WTC11 (cell line): ENCODE results near the gene KLLN. TPM values are rescaled to one million over a fixed set of nuclear protein-coding genes. Genes with fewer than 3 reads are reported as not detected.

Experiments
- ATAC-seq: fragments of 200-7000 bp; cut with Tn5 transposase; 2 replicates; pipeline ENCODE4 v1.10.0; 2021; ENCODE audit warnings: mild to moderate bottlenecking, moderate library complexity
- CTCF ChIA-PET: fragments of 300-600 bp; sonication (Branson Sonifier 250); formaldehyde crosslinking; loops from one replicate; lab custom pipeline; 2021; ENCODE audit warnings: antibody characterized with exemption; lab: Charles Lee
- POLR2A ChIA-PET: fragments of 350-600 bp; sonication (Branson Sonifier 250); formaldehyde crosslinking; loops from one replicate; lab custom pipeline; 2021; ENCODE audit warnings: antibody characterized with exemption; lab: Charles Lee
- DNase-seq: peaks from one replicate; pipeline ENCODE4 v3.0.0; 2021; ENCODE audit warnings: low spot score
- H3K27ac Mint-ChIP-seq: 2 replicates; pipeline ENCODE4 v1.8.0; 2021; ENCODE audit warnings: mixed read lengths
- H3K27me3 Mint-ChIP-seq: 2 replicates; pipeline ENCODE4 v1.8.0; 2021; ENCODE audit warnings: low read depth, mild to moderate bottlenecking, moderate library complexity, mixed read lengths
- H3K36me3 Mint-ChIP-seq: 2 replicates; pipeline ENCODE4 v1.8.0; 2021; ENCODE audit warnings: mixed read lengths
- H3K4me1 Mint-ChIP-seq: 2 replicates; pipeline ENCODE4 v1.8.0; 2022; ENCODE audit warnings: mixed read lengths
- H3K4me3 Mint-ChIP-seq: 2 replicates; pipeline ENCODE4 v1.8.0; 2021; ENCODE audit warnings: mild to moderate bottlenecking, moderate library complexity, mixed read lengths
- H3K9me3 Mint-ChIP-seq: 2 replicates; pipeline ENCODE4 v1.8.0; 2021; ENCODE audit warnings: mixed read lengths
- FOXJ3 ChIP-seq: sonication (generic); formaldehyde crosslinking; IDR thresholded peaks from 2 replicates; pipeline ENCODE4 v1.9.0; 2021; ENCODE audit warnings: missing genetic modification reagents, mild to moderate bottlenecking, borderline replicate concordance
- HMGA2 ChIP-seq: fragments of 250-450 bp; sonication (Bioruptor Pico); IDR thresholded peaks from 2 replicates; pipeline ENCODE4 v1.4.0; 2021; ENCODE audit warnings: mild to moderate bottlenecking, moderate library complexity
- MXD4 ChIP-seq: fragments of 250-450 bp; sonication (Bioruptor Pico); IDR thresholded peaks from 2 replicates; pipeline ENCODE4 v1.8.0; 2021; ENCODE audit warnings: mild to moderate bottlenecking, moderate library complexity, borderline replicate concordance
- NR1H2 ChIP-seq: sonication (generic); formaldehyde crosslinking; IDR thresholded peaks from 2 replicates; pipeline ENCODE4 v1.9.0; 2021; ENCODE audit warnings: mild to moderate bottlenecking, moderate library complexity, missing genetic modification reagents
- NR2C2 ChIP-seq: sonication (generic); formaldehyde crosslinking; IDR thresholded peaks from 2 replicates; pipeline ENCODE4 v1.8.0; 2022; ENCODE audit warnings: mild to moderate bottlenecking, missing genetic modification reagents
- NR3C1 ChIP-seq: sonication (generic); formaldehyde crosslinking; conservative IDR thresholded peaks from 2 replicates; pipeline ENCODE4 v1.8.1; 2023; ENCODE audit warnings: low read depth, mild to moderate bottlenecking, missing genetic modification reagents
- RELA ChIP-seq: sonication (generic); formaldehyde crosslinking; IDR thresholded peaks from 2 replicates; pipeline ENCODE4 v1.8.1; 2022; ENCODE audit warnings: missing genetic modification reagents, mild to moderate bottlenecking, borderline replicate concordance
- RORB ChIP-seq: fragments of 250-450 bp; sonication (Bioruptor Pico); IDR thresholded peaks from 2 replicates; pipeline ENCODE4 v1.9.0; 2021; ENCODE audit warnings: mild to moderate bottlenecking
- TEAD4 ChIP-seq: sonication (generic); formaldehyde crosslinking; IDR thresholded peaks from 2 replicates; pipeline ENCODE4 v1.8.0; 2022; ENCODE audit warnings: mild to moderate bottlenecking, missing genetic modification reagents
- ZNF232 ChIP-seq: sonication (generic); formaldehyde crosslinking; IDR thresholded peaks from 2 replicates; pipeline ENCODE4 v1.8.0; 2022; ENCODE audit warnings: mild to moderate bottlenecking, missing genetic modification reagents
- total RNA-seq: library from RNA; stranded (reverse); gene quantifications from 3 replicates; pipeline ENCODE4 v1.2.3, GENCODE V29; 2021
- TF ChIP-seq, protein P1 (sequence below): sonication (generic); formaldehyde crosslinking; IDR thresholded peaks from 2 replicates; pipeline ENCODE4 v1.8.1; 2022; ENCODE audit warnings: low read depth, missing genetic modification reagents, borderline replicate concordance
- TF ChIP-seq, protein P2 (sequence below): sonication (generic); formaldehyde crosslinking; IDR thresholded peaks from 2 replicates; pipeline ENCODE4 v1.8.0; 2022; ENCODE audit warnings: mild to moderate bottlenecking, missing genetic modification reagents
- TF ChIP-seq, protein P3 (sequence below): sonication (generic); formaldehyde crosslinking; IDR thresholded peaks from 2 replicates; pipeline ENCODE4 v1.8.1; 2023; ENCODE audit warnings: mild to moderate bottlenecking, missing genetic modification reagents, borderline replicate concordance
- TF ChIP-seq, protein P4 (sequence below): sonication (generic); formaldehyde crosslinking; IDR thresholded peaks from 2 replicates; pipeline ENCODE4 v1.8.0; 2022; ENCODE audit warnings: mild to moderate bottlenecking, missing genetic modification reagents
- TF ChIP-seq, protein P5 (sequence below): sonication (generic); formaldehyde crosslinking; IDR thresholded peaks from 2 replicates; pipeline ENCODE4 v1.8.1; 2022; ENCODE audit warnings: mild to moderate bottlenecking, moderate library complexity, missing genetic modification reagents
- TF ChIP-seq, protein P6 (sequence below): sonication (generic); formaldehyde crosslinking; IDR thresholded peaks from 2 replicates; pipeline ENCODE4 v1.8.1; 2023; ENCODE audit warnings: mild to moderate bottlenecking, missing genetic modification reagents
- TF ChIP-seq, protein P7 (sequence below): sonication (generic); formaldehyde crosslinking; IDR thresholded peaks from 2 replicates; pipeline ENCODE4 v1.8.0; 2023; ENCODE audit warnings: mild to moderate bottlenecking, missing genetic modification reagents
- TF ChIP-seq, protein P8 (sequence below): sonication (generic); formaldehyde crosslinking; IDR thresholded peaks from 2 replicates; pipeline ENCODE4 v1.8.1; 2022; ENCODE audit warnings: mild to moderate bottlenecking, missing genetic modification reagents, moderate library complexity, borderline replicate concordance

Gene KLLN
- total RNA-seq, 1 experiment from 2014 or later, result 0.52 TPM

DNA sequence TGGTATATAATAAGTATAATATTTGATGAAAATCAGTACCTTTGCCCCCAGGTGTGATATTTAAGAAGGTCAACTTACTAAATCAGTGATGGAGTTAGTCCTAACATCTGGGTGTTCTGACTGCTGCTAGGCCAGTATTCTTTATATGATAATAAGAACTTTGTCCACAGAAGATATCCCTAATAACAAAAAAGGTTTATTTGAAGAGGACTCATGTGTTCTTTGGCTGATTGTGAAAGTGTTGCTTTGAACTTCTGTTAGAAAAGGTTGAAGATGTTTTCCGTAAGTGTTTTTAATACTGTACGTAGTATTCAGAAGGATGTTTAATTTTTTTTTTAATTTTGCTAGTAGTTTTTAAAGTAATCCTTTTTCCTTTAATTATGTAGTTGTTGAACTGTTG lies 10.3 kb upstream of the KLLN start:
- Mint-ChIP-seq H3K4me1 (peaks cover 34% of the 10 kb centered on the region), H3K9me3 (no peaks in the 10 kb centered on the region), H3K36me3 (peaks cover 4% of the 10 kb centered on the region; the same call in 1 of the 2 replicates), H3K4me3 (no peak overlapping the region), H3K27me3 (no peaks in the 10 kb centered on the region), H3K27ac (no peak overlapping the region)
- TF ChIP-seq, protein P1, sequence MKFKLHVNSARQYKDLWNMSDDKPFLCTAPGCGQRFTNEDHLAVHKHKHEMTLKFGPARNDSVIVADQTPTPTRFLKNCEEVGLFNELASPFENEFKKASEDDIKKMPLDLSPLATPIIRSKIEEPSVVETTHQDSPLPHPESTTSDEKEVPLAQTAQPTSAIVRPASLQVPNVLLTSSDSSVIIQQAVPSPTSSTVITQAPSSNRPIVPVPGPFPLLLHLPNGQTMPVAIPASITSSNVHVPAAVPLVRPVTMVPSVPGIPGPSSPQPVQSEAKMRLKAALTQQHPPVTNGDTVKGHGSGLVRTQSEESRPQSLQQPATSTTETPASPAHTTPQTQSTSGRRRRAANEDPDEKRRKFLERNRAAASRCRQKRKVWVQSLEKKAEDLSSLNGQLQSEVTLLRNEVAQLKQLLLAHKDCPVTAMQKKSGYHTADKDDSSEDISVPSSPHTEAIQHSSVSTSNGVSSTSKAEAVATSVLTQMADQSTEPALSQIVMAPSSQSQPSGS (CRISPR knock-in tag), result no peak
- TF ChIP-seq NR1H2 (CRISPR knock-in tag), result no peak
- CTCF ChIA-PET, result interaction anchor here (1.2 kb wide), 1 partner anchor 241 kb away, joined by 3 read pairs; no protein-coding TSS in a partner anchor
- POLR2A ChIA-PET, result no interaction called here
- ATAC-seq (no peak), DNase-seq (no peak)

DNA sequence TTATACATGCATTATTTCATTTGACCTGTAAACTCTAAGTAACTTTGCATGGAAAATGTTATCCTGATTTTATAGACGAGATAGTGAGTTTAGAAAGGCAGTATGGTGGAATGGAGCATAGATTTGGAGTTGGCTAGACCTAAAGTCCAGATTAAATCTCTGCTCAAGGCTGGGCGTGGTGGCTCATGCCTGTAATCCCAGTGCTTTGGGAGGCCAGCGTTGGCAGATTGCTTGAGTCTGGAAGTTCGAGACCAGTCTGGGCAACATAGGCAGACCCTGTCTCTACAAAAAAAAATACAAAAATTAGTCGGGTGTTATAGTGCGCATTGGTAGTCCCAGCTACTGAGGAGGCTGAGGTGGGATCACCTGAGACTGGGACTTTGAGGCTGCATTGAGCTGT lies 9.5 kb upstream of the KLLN start:
- ChIA-PET POLR2A (interaction anchor here (1.6 kb wide), 1 partner anchor 10 kb away, joined by 8 read pairs; the partner anchor contains the start of genes KLLN and PTEN), CTCF (no interaction called here)
- H3K4me3 Mint-ChIP-seq, result no peak overlapping the region; the same call in 1 of the 2 replicates
- H3K36me3 Mint-ChIP-seq, result peaks cover 4% of the 10 kb centered on the region; the same call in 1 of the 2 replicates
- H3K4me1 Mint-ChIP-seq, result peaks cover 32% of the 10 kb centered on the region
- DNase-seq (no peak), ATAC-seq (no peak)
- H3K9me3 Mint-ChIP-seq, result no peaks in the 10 kb centered on the region
- no peak overlapping the region for H3K27ac Mint-ChIP-seq
- TF ChIP-seq, protein P2, sequence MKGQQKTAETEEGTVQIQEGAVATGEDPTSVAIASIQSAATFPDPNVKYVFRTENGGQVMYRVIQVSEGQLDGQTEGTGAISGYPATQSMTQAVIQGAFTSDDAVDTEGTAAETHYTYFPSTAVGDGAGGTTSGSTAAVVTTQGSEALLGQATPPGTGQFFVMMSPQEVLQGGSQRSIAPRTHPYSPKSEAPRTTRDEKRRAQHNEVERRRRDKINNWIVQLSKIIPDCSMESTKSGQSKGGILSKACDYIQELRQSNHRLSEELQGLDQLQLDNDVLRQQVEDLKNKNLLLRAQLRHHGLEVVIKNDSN (CRISPR knock-in tag), result no peak
- TF ChIP-seq, protein P3, sequence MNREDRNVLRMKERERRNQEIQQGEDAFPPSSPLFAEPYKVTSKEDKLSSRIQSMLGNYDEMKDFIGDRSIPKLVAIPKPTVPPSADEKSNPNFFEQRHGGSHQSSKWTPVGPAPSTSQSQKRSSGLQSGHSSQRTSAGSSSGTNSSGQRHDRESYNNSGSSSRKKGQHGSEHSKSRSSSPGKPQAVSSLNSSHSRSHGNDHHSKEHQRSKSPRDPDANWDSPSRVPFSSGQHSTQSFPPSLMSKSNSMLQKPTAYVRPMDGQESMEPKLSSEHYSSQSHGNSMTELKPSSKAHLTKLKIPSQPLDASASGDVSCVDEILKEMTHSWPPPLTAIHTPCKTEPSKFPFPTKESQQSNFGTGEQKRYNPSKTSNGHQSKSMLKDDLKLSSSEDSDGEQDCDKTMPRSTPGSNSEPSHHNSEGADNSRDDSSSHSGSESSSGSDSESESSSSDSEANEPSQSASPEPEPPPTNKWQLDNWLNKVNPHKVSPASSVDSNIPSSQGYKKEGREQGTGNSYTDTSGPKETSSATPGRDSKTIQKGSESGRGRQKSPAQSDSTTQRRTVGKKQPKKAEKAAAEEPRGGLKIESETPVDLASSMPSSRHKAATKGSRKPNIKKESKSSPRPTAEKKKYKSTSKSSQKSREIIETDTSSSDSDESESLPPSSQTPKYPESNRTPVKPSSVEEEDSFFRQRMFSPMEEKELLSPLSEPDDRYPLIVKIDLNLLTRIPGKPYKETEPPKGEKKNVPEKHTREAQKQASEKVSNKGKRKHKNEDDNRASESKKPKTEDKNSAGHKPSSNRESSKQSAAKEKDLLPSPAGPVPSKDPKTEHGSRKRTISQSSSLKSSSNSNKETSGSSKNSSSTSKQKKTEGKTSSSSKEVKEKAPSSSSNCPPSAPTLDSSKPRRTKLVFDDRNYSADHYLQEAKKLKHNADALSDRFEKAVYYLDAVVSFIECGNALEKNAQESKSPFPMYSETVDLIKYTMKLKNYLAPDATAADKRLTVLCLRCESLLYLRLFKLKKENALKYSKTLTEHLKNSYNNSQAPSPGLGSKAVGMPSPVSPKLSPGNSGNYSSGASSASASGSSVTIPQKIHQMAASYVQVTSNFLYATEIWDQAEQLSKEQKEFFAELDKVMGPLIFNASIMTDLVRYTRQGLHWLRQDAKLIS (CRISPR knock-in tag), result no peak
- TF ChIP-seq MXD4 (CRISPR knock-in tag), result no peak
- no peak for TF ChIP-seq TEAD4
- no peak for TF ChIP-seq NR3C1 (CRISPR knock-in tag)
- no peak for TF ChIP-seq RELA (CRISPR knock-in tag)
- TF ChIP-seq, protein P4, sequence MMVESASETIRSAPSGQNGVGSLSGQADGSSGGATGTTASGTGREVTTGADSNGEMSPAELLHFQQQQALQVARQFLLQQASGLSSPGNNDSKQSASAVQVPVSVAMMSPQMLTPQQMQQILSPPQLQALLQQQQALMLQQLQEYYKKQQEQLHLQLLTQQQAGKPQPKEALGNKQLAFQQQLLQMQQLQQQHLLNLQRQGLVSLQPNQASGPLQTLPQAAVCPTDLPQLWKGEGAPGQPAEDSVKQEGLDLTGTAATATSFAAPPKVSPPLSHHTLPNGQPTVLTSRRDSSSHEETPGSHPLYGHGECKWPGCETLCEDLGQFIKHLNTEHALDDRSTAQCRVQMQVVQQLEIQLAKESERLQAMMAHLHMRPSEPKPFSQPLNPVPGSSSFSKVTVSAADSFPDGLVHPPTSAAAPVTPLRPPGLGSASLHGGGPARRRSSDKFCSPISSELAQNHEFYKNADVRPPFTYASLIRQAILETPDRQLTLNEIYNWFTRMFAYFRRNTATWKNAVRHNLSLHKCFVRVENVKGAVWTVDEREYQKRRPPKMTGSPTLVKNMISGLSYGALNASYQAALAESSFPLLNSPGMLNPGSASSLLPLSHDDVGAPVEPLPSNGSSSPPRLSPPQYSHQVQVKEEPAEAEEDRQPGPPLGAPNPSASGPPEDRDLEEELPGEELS (CRISPR knock-in tag), result no peak
- TF ChIP-seq RORB, result no peak
- TF ChIP-seq, protein P5, sequence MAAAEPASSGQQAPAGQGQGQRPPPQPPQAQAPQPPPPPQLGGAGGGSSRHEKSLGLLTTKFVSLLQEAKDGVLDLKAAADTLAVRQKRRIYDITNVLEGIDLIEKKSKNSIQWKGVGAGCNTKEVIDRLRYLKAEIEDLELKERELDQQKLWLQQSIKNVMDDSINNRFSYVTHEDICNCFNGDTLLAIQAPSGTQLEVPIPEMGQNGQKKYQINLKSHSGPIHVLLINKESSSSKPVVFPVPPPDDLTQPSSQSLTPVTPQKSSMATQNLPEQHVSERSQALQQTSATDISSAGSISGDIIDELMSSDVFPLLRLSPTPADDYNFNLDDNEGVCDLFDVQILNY (CRISPR knock-in tag), result no peak
- TF ChIP-seq HMGA2 (CRISPR knock-in tag), result no peak
- TF ChIP-seq, protein P6, sequence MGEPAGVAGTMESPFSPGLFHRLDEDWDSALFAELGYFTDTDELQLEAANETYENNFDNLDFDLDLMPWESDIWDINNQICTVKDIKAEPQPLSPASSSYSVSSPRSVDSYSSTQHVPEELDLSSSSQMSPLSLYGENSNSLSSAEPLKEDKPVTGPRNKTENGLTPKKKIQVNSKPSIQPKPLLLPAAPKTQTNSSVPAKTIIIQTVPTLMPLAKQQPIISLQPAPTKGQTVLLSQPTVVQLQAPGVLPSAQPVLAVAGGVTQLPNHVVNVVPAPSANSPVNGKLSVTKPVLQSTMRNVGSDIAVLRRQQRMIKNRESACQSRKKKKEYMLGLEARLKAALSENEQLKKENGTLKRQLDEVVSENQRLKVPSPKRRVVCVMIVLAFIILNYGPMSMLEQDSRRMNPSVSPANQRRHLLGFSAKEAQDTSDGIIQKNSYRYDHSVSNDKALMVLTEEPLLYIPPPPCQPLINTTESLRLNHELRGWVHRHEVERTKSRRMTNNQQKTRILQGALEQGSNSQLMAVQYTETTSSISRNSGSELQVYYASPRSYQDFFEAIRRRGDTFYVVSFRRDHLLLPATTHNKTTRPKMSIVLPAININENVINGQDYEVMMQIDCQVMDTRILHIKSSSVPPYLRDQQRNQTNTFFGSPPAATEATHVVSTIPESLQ, result no peak
- no peak for TF ChIP-seq ZNF232 (CRISPR knock-in tag)
- TF ChIP-seq, protein P7, sequence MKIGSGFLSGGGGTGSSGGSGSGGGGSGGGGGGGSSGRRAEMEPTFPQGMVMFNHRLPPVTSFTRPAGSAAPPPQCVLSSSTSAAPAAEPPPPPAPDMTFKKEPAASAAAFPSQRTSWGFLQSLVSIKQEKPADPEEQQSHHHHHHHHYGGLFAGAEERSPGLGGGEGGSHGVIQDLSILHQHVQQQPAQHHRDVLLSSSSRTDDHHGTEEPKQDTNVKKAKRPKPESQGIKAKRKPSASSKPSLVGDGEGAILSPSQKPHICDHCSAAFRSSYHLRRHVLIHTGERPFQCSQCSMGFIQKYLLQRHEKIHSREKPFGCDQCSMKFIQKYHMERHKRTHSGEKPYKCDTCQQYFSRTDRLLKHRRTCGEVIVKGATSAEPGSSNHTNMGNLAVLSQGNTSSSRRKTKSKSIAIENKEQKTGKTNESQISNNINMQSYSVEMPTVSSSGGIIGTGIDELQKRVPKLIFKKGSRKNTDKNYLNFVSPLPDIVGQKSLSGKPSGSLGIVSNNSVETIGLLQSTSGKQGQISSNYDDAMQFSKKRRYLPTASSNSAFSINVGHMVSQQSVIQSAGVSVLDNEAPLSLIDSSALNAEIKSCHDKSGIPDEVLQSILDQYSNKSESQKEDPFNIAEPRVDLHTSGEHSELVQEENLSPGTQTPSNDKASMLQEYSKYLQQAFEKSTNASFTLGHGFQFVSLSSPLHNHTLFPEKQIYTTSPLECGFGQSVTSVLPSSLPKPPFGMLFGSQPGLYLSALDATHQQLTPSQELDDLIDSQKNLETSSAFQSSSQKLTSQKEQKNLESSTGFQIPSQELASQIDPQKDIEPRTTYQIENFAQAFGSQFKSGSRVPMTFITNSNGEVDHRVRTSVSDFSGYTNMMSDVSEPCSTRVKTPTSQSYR (CRISPR knock-in tag), result no peak
- no peak for TF ChIP-seq FOXJ3 (CRISPR knock-in tag)
- TF ChIP-seq, protein P8, sequence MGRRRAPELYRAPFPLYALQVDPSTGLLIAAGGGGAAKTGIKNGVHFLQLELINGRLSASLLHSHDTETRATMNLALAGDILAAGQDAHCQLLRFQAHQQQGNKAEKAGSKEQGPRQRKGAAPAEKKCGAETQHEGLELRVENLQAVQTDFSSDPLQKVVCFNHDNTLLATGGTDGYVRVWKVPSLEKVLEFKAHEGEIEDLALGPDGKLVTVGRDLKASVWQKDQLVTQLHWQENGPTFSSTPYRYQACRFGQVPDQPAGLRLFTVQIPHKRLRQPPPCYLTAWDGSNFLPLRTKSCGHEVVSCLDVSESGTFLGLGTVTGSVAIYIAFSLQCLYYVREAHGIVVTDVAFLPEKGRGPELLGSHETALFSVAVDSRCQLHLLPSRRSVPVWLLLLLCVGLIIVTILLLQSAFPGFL, result no peak
- TF ChIP-seq NR2C2 (CRISPR knock-in tag), result no peak
- no peaks in the 10 kb centered on the region for H3K27me3 Mint-ChIP-seq
